Fibroblast of lung (primary cell): ENCODE results near the gene FBRSL1. TPM values are rescaled to one million over a fixed set of nuclear protein-coding genes. Genes with fewer than 3 reads are reported as not detected.

Source experiments
- DNase-seq, 2 donors: peaks; one replicate each; pipeline versions ENCODE4 v3.0.0 to v3.0.0-alpha.2; 2010; ENCODE audit warnings: low read depth in 2 of 2
- H2AFZ ChIP-seq: 2 replicates; pipeline ENCODE4 v1.5.1; 2012; ENCODE audit warnings: low read length, control low read depth, inconsistent platforms
- H3K27ac ChIP-seq: 2 replicates; pipeline ENCODE4 v1.5.1; 2011; ENCODE audit warnings: low read length, control low read depth; ENCODE audit not compliant: insufficient read depth
- H3K27me3 ChIP-seq: 2 replicates; pipeline ENCODE4 v1.5.1; 2011; ENCODE audit warnings: mild to moderate bottlenecking, low read length; ENCODE audit not compliant: control insufficient read depth, insufficient read depth
- H3K36me3 ChIP-seq: 2 replicates; pipeline ENCODE4 v1.5.1; 2011; ENCODE audit warnings: low read length; ENCODE audit not compliant: control insufficient read depth, insufficient read depth
- H3K4me1 ChIP-seq: 2 replicates; pipeline ENCODE4 v1.5.1; 2011; ENCODE audit warnings: low read length; ENCODE audit not compliant: control insufficient read depth, insufficient read depth; ENCODE audit errors: extremely low read depth
- H3K4me2 ChIP-seq: 2 replicates; pipeline ENCODE4 v1.5.1; 2011; ENCODE audit warnings: low read length, control low read depth; ENCODE audit not compliant: insufficient read depth; ENCODE audit errors: extremely low read depth
- H3K4me3 ChIP-seq, 4 experiments: fragments of 200-600 bp in 1 of 4; sonication (generic) in 1 of 4; replicated peaks in 1 of 4; 2 replicates each; pipeline ENCODE4 v1.5.1; 2011 to 2016; ENCODE audit warnings: low read length in 4 of 4, low read depth in 3 of 4, mild to moderate bottlenecking in 3 of 4, control low read depth in 2 of 4, inconsistent platforms in 1 of 4, mixed read lengths in 1 of 4; ENCODE audit not compliant: insufficient read depth in 1 of 4; ENCODE audit errors: control extremely low read depth in 1 of 4
- H3K79me2 ChIP-seq: 2 replicates; pipeline ENCODE4 v1.5.1; 2012; ENCODE audit warnings: mild to moderate bottlenecking, low read length, inconsistent platforms; ENCODE audit not compliant: control insufficient read depth, insufficient read depth
- H3K9ac ChIP-seq: 2 replicates; pipeline ENCODE4 v1.5.1; 2011; ENCODE audit warnings: mild to moderate bottlenecking, low read length, control low read depth; ENCODE audit not compliant: insufficient read depth
- H3K9me3 ChIP-seq: 2 replicates; pipeline ENCODE4 v1.5.1; 2012; ENCODE audit warnings: low read depth, low read length; ENCODE audit not compliant: control insufficient read depth, insufficient read depth
- H4K20me1 ChIP-seq: 2 replicates; pipeline ENCODE4 v1.5.1; 2011; ENCODE audit warnings: low read length; ENCODE audit not compliant: control insufficient read depth, insufficient read depth; ENCODE audit errors: extremely low read depth
- CTCF ChIP-seq, 2 donors: IDR thresholded peaks in 1 of 2; conservative IDR thresholded peaks in 1 of 2; 1 replicate in 1 of 2; 2 replicates in 1 of 2; pipeline ENCODE4 v1.5.1; 2011 to 2012; ENCODE audit warnings: low read length in 2 of 2, control low read depth in 1 of 2, inconsistent platforms in 1 of 2, low read depth in 1 of 2, mild to moderate bottlenecking in 1 of 2
- EZH2 ChIP-seq: IDR thresholded peaks from 2 replicates; pipeline ENCODE4 v1.5.1; 2012; ENCODE audit warnings: low read length, control low read depth, mild to moderate bottlenecking; ENCODE audit errors: missing control alignments
- polyA plus RNA-seq, 2 donors: library from polyadenylated mRNA; depleted of rRNA in 1 of 2; stranded (reverse) in 1 of 2; unstranded in 1 of 2; fragments of >200 nt; gene quantifications; 2 replicates each; pipeline ENCODE4 v1.2.1, GENCODE V29; 2011 to 2012; ENCODE audit warnings: missing spikeins in 1 of 2
- total RNA-seq: library from RNA; depleted of rRNA; stranded (reverse); fragments of >200 nt; gene quantifications from 2 replicates; pipeline ENCODE4 v1.2.1, GENCODE V29; 2014

FBRSL1 gene
- total and polyA plus RNA-seq, 2 donors (not counting 1 experiment from before 2014, with no cell fraction given) = 1.4 to 1.8 TPM

- H3K4me2 ChIP-seq = no peak overlapping the region
- no peak for DNase-seq
- TF ChIP-seq EZH2 (no peak), CTCF (conservative IDR thresholded peaks at IDR 0.05 in 1 of 2, IDR thresholded peaks at IDR 0.05 in 1 of 2; ENCODE audit: low read depth in 1 of 2, low read length in 2 of 2) (no peak)
- H3K4me1 ChIP-seq = no peaks in the 10 kb centered on the region
- no peak overlapping the region for H3K9ac ChIP-seq
- no peak overlapping the region for H3K27ac ChIP-seq
- H3K4me3 ChIP-seq = no peak overlapping the region
- H4K20me1 ChIP-seq = peaks cover 1% of the 10 kb centered on the region
- H3K9me3 ChIP-seq = no peaks in the 10 kb centered on the region
- H2AFZ ChIP-seq = no peak overlapping the region
- no peaks in the 10 kb centered on the region for H3K27me3 ChIP-seq
- no peaks in the 10 kb centered on the region for H3K36me3 ChIP-seq
- peaks cover 25% of the 10 kb centered on the region for H3K79me2 ChIP-seq
Measured at GRCh38 chr12:132500142-132500855, 10.3 kb downstream of the FBRSL1 start.

GRCh38 chr12:132500856-132501180 lies 10.9 kb downstream of the FBRSL1 start:
- H4K20me1 ChIP-seq = peaks cover 1% of the 10 kb centered on the region
- TF ChIP-seq CTCF (conservative IDR thresholded peaks at IDR 0.05 in 1 of 2, IDR thresholded peaks at IDR 0.05 in 1 of 2; ENCODE audit: low read depth in 1 of 2, low read length in 2 of 2) = no peak
- TF ChIP-seq EZH2 = no peak

GRCh38 chr12:132501204-132501940 lies 11.4 kb downstream of the FBRSL1 start:
- no peaks in the 10 kb centered on the region for H3K27me3 ChIP-seq
- H4K20me1 ChIP-seq = peaks cover 1% of the 10 kb centered on the region
- no peak overlapping the region for H3K4me3 ChIP-seq
- H3K9ac ChIP-seq = no peak overlapping the region
- no peak overlapping the region for H3K27ac ChIP-seq
- TF ChIP-seq EZH2 (no peak), CTCF (conservative IDR thresholded peaks at IDR 0.05 in 1 of 2, IDR thresholded peaks at IDR 0.05 in 1 of 2; ENCODE audit: low read depth in 1 of 2, low read length in 2 of 2) (no peak)
- H3K4me2 ChIP-seq = no peak overlapping the region
- H3K9me3 ChIP-seq = no peaks in the 10 kb centered on the region
- H3K36me3 ChIP-seq = no peaks in the 10 kb centered on the region
- peaks cover 18% of the 10 kb centered on the region for H3K79me2 ChIP-seq
- no peak overlapping the region for H2AFZ ChIP-seq
- H3K4me1 ChIP-seq = peaks cover 2% of the 10 kb centered on the region
- no peak for DNase-seq

More at GRCh38 chr12:132500856-132501180, 10.9 kb downstream of the FBRSL1 start:
- Histone ChIP-seq H3K4me2 (no peak overlapping the region), H3K9me3 (no peaks in the 10 kb centered on the region), H3K27ac (no peak overlapping the region), H2AFZ (no peak overlapping the region), H3K36me3 (no peaks in the 10 kb centered on the region), H3K9ac (no peak overlapping the region), H3K27me3 (no peaks in the 10 kb centered on the region), H3K4me3 (no peak overlapping the region), H3K79me2 (peaks cover 21% of the 10 kb centered on the region), H3K4me1 (no peaks in the 10 kb centered on the region)
- no peak for DNase-seq
